WTC11 (cell line): Measurements from ENCODE around the gene LIMCH1.

ENCODE experiments used
- AFF4 ChIP-seq: sonication (generic); formaldehyde crosslinking; IDR thresholded peaks from 2 replicates; pipeline ENCODE4 v1.8.1; 2023; ENCODE audit warnings: mild to moderate bottlenecking, missing genetic modification reagents, borderline replicate concordance
- CREB1 ChIP-seq: sonication (generic); formaldehyde crosslinking; IDR thresholded peaks from 2 replicates; pipeline ENCODE4 v1.8.0; 2023; ENCODE audit warnings: mild to moderate bottlenecking, missing genetic modification reagents
- E2F4 ChIP-seq: sonication (generic); formaldehyde crosslinking; IDR thresholded peaks from 2 replicates; pipeline ENCODE4 v1.8.1; 2022; ENCODE audit warnings: low read depth, mild to moderate bottlenecking, moderate library complexity, missing genetic modification reagents, borderline replicate concordance
- FOXP4 ChIP-seq: sonication (generic); formaldehyde crosslinking; IDR thresholded peaks from 2 replicates; pipeline ENCODE4 v1.8.0; 2022; ENCODE audit warnings: mild to moderate bottlenecking, missing genetic modification reagents
- IRF2 ChIP-seq: sonication (generic); formaldehyde crosslinking; IDR thresholded peaks from 2 replicates; pipeline ENCODE4 v1.8.0; 2022; ENCODE audit warnings: low read depth, missing genetic modification reagents, borderline replicate concordance
- JUN ChIP-seq: sonication (generic); formaldehyde crosslinking; IDR thresholded peaks from 2 replicates; pipeline ENCODE4 v1.8.0; 2023; ENCODE audit warnings: mild to moderate bottlenecking, missing genetic modification reagents
- KAT7 ChIP-seq: sonication (generic); formaldehyde crosslinking; IDR thresholded peaks from 2 replicates; pipeline ENCODE4 v1.8.1; 2023; ENCODE audit warnings: missing genetic modification reagents, mild to moderate bottlenecking, borderline replicate concordance
- NFE2L1 ChIP-seq: sonication (generic); formaldehyde crosslinking; IDR thresholded peaks from 2 replicates; pipeline ENCODE4 v1.8.1; 2023; ENCODE audit warnings: missing genetic modification reagents
- NR2C2 ChIP-seq: sonication (generic); formaldehyde crosslinking; IDR thresholded peaks from 2 replicates; pipeline ENCODE4 v1.8.0; 2022; ENCODE audit warnings: mild to moderate bottlenecking, missing genetic modification reagents
- RELA ChIP-seq: sonication (generic); formaldehyde crosslinking; IDR thresholded peaks from 2 replicates; pipeline ENCODE4 v1.8.1; 2022; ENCODE audit warnings: missing genetic modification reagents, mild to moderate bottlenecking, borderline replicate concordance
- ZNF263 ChIP-seq: sonication (generic); formaldehyde crosslinking; IDR thresholded peaks from 2 replicates; pipeline ENCODE4 v1.8.1; 2022; ENCODE audit warnings: low read depth, mild to moderate bottlenecking, moderate library complexity, missing genetic modification reagents
- TF ChIP-seq, protein P1 (sequence below): fragments of 200-600 bp; IDR thresholded peaks from 2 replicates; pipeline ENCODE4 v1.8.0; 2022; ENCODE audit warnings: antibody characterized with exemption
- TF ChIP-seq, protein P2 (sequence below): sonication (generic); formaldehyde crosslinking; IDR thresholded peaks from 2 replicates; pipeline ENCODE4 v1.8.0; 2022; ENCODE audit warnings: mild to moderate bottlenecking, missing genetic modification reagents

DNA sequence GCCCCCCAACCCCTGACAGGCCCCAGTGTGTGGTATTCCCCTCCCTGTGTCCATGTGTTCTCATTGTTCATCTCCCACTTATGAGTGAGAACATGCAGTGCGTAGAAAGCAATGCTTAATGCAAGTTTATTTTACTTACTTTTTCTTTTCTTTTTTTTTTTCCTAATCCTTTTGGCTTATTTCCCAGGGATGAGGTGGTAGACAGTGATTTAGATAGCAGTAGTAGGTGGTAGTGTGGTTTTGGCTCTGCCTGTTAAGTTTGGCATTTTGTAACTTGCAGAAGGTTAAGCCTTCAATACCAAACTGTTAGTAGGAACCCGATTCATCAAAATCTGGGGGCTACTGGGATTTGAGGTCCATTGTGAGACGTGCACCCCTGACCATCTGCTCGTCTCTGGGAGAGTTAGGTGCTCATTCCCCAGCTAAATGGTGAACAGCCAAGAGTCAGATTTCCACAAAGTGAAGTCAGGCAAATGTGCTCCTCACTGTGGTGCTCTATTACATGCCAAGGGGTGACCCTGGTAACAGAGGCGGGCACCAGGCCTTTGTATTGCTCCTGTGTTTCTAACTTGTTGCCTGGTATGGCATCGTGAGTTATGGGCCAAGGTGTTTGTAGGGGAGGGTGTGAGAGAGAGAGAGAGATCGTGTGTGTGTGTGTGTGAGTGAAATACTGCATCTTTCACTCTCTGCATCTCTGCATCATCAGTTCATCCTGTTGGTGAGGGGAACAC is 140.3 kb downstream of the LIMCH1 start:
- TF ChIP-seq JUN (CRISPR knock-in tag) (no peak), RELA (CRISPR knock-in tag) (no peak), AFF4 (CRISPR knock-in tag) (no peak), ZNF263 (CRISPR knock-in tag) (no peak), FOXP4 (CRISPR knock-in tag) (no peak), NR2C2 (CRISPR knock-in tag) (no peak), KAT7 (CRISPR knock-in tag) (no peak), CREB1 (CRISPR knock-in tag) (no peak), NFE2L1 (no peak), E2F4 (CRISPR knock-in tag) (no peak), IRF2 (no peak)
- TF ChIP-seq, protein P1, sequence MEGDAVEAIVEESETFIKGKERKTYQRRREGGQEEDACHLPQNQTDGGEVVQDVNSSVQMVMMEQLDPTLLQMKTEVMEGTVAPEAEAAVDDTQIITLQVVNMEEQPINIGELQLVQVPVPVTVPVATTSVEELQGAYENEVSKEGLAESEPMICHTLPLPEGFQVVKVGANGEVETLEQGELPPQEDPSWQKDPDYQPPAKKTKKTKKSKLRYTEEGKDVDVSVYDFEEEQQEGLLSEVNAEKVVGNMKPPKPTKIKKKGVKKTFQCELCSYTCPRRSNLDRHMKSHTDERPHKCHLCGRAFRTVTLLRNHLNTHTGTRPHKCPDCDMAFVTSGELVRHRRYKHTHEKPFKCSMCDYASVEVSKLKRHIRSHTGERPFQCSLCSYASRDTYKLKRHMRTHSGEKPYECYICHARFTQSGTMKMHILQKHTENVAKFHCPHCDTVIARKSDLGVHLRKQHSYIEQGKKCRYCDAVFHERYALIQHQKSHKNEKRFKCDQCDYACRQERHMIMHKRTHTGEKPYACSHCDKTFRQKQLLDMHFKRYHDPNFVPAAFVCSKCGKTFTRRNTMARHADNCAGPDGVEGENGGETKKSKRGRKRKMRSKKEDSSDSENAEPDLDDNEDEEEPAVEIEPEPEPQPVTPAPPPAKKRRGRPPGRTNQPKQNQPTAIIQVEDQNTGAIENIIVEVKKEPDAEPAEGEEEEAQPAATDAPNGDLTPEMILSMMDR = no peak
- TF ChIP-seq, protein P2, sequence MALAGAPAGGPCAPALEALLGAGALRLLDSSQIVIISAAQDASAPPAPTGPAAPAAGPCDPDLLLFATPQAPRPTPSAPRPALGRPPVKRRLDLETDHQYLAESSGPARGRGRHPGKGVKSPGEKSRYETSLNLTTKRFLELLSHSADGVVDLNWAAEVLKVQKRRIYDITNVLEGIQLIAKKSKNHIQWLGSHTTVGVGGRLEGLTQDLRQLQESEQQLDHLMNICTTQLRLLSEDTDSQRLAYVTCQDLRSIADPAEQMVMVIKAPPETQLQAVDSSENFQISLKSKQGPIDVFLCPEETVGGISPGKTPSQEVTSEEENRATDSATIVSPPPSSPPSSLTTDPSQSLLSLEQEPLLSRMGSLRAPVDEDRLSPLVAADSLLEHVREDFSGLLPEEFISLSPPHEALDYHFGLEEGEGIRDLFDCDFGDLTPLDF = no peak
